ENCODE data around the gene STK39.

The STK39 gene

DNA sequence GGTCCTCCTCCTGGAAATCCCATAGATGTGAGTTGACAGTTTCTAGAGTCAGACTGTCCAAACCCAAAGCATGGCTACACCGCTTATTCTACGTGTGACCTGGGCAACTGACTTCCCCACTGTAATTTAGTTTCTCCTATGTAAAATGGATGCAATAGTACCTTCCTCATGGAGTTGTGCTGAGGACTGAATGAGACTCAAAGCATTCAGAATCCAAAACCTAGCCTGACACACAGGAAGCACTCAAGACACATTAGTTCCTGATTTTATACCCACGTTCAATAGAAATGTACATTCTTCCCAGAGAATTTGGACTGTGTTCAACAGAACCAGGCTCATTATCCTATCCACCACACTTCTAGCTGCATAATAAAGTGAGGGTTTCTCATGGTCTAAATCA, 88.8 kb downstream of the STK39 start:
- Histone ChIP-seq H3K4me3 (ENCODE audit: low read depth, low read length) (no peak overlapping the region), H3K27me3 (ENCODE audit: insufficient read depth, low read depth, severe bottlenecking) (no peaks in the 10 kb centered on the region), H3K9me3 (ENCODE audit: severe bottlenecking) (no peaks in the 10 kb centered on the region), H3K36me3 (peaks cover 6% of the 10 kb centered on the region), H3K27ac (no peak overlapping the region)
- TF ChIP-seq CTCF (IDR thresholded peaks at IDR 0.05; ENCODE audit: low read depth, low read length), result no peak
- DNase-seq, result no peak

GRCh38 chr2:168157926-168158325, 89.5 kb downstream of the STK39 start:
- Histone ChIP-seq H3K27me3 (ENCODE audit: insufficient read depth, low read depth, severe bottlenecking) (no peaks in the 10 kb centered on the region), H3K4me3 (ENCODE audit: low read depth, low read length) (no peak overlapping the region), H3K9me3 (ENCODE audit: severe bottlenecking) (no peaks in the 10 kb centered on the region), H3K36me3 (peaks cover 3% of the 10 kb centered on the region; the same call in 1 of the 2 replicates), H3K27ac (no peak overlapping the region)
- no peak for DNase-seq
- no peak for TF ChIP-seq CTCF (IDR thresholded peaks at IDR 0.05; ENCODE audit: low read depth, low read length)

DNA sequence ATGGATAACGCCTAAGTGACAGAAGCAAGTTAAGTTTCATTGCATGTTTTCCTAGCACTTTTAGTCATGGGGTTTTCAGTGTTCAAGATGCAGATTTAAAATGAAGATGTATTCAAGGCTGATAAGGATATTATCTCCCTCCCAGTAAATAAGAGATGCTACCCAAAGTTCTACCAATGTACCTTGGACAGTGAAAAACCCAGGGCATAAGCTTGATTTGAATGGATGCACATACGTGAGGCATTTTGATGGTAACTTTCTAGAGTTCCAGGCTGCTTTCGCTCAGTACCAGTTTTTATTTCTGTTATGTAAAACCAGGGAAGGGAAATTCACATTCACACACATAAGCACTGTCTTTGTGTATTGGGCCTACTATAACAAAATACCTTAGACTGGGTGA, 90.3 kb downstream of the STK39 start:
- Histone ChIP-seq H3K36me3 (peaks cover 3% of the 10 kb centered on the region; the same call in 1 of the 2 replicates), H3K27ac (no peak overlapping the region), H3K9me3 (ENCODE audit: severe bottlenecking) (no peaks in the 10 kb centered on the region), H3K4me3 (ENCODE audit: low read depth, low read length) (no peak overlapping the region), H3K27me3 (ENCODE audit: insufficient read depth, low read depth, severe bottlenecking) (no peaks in the 10 kb centered on the region)
- DNase-seq, result no peak
- TF ChIP-seq CTCF (IDR thresholded peaks at IDR 0.05; ENCODE audit: low read depth, low read length), result no peak

DNA sequence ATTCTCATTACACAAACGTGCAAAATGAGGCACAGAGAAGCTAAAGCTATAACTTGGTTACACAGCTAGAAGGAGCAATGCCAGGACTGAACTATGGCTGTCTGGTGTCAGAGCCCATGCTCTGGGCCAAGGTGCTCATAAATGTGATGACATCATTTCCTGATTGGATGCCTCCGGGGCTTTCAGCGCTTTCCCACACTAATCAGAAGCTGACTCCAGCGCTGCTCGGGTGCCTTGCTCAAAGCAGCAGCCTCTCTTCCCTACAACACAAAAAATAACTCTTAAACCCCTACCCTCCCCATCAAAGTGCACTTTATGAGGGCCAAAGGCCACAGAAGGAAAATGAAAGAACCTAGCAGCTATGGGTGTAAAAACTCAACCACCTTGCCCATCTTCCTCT, 90.7 kb downstream of the STK39 start:
- no peaks in the 10 kb centered on the region for H3K9me3 ChIP-seq (ENCODE audit: severe bottlenecking)
- H3K36me3 ChIP-seq, result peaks cover 3% of the 10 kb centered on the region; the same call in 1 of the 2 replicates
- no peak overlapping the region for H3K27ac ChIP-seq
- H3K27me3 ChIP-seq (ENCODE audit: insufficient read depth, low read depth, severe bottlenecking), result no peaks in the 10 kb centered on the region
- no peak overlapping the region for H3K4me3 ChIP-seq (ENCODE audit: low read depth, low read length)
- TF ChIP-seq CTCF (IDR thresholded peaks at IDR 0.05; ENCODE audit: low read depth, low read length), result no peak
- no peak for DNase-seq

GRCh38 chr2:168155680-168156079, 91.7 kb downstream of the STK39 start:
- no peak overlapping the region for H3K27ac ChIP-seq
- H3K36me3 ChIP-seq, result no peaks in the 10 kb centered on the region

More at GRCh38 chr2:168155680-168156079, 91.7 kb downstream of the STK39 start:
- no peaks in the 10 kb centered on the region for H3K27me3 ChIP-seq (ENCODE audit: insufficient read depth, low read depth, severe bottlenecking)
- TF ChIP-seq CTCF (IDR thresholded peaks at IDR 0.05; ENCODE audit: low read depth, low read length), result no peak
- no peaks in the 10 kb centered on the region for H3K9me3 ChIP-seq (ENCODE audit: severe bottlenecking)
- no peak for DNase-seq
- H3K4me3 ChIP-seq (ENCODE audit: low read depth, low read length), result no peak overlapping the region

Data from WERI-Rb-1 (cell line).